CD4-positive, CD25-positive, alpha-beta regulatory T cell (primary cell): ENCODE measurements around the gene TOR1AIP2. TPM values are rescaled to one million over a fixed set of nuclear protein-coding genes. Genes with fewer than 3 reads are reported as not detected.
A peak's percentile ranks its signal among the peaks of the same experiment; 100 is the strongest.

Experiments
- ATAC-seq, 2 donors: fragments of 150-1000 bp; cut with Tn5 transposase; one replicate each; pipeline ENCODE4 v1.10.0; 2021; ENCODE audit warnings: low read depth in 2 of 2, moderate number of reproducible peaks in 2 of 2, moderate library complexity in 1 of 2
- DNase-seq, 3 donors: peaks; one replicate each; pipeline versions ENCODE4 v3.0.0 to v3.0.0-alpha.2; 2012 to 2022; ENCODE audit warnings: mixed read lengths in 1 of 3
- H3K27ac ChIP-seq: one replicate; pipeline ENCODE4 v1.7.0; 2013; ENCODE audit warnings: mild to moderate bottlenecking, low read length; ENCODE audit not compliant: insufficient read depth, poor library complexity, severe bottlenecking
- H3K27me3 ChIP-seq: one replicate; pipeline ENCODE4 v1.7.0; 2013; ENCODE audit warnings: low read length; ENCODE audit not compliant: control insufficient read depth, insufficient read depth
- H3K36me3 ChIP-seq: one replicate; pipeline ENCODE4 v1.7.0; 2013; ENCODE audit warnings: mild to moderate bottlenecking, low read length, moderate library complexity; ENCODE audit not compliant: control insufficient read depth, insufficient read depth
- H3K4me1 ChIP-seq: 2 replicates; pipeline ENCODE4 v1.7.0; 2013; ENCODE audit warnings: mild to moderate bottlenecking, low read length; ENCODE audit not compliant: insufficient read depth, control insufficient read depth, poor library complexity, severe bottlenecking
- H3K4me3 ChIP-seq: one replicate; pipeline ENCODE4 v1.7.0; 2013; ENCODE audit warnings: low read depth, mild to moderate bottlenecking, low read length, moderate library complexity
- H3K9me3 ChIP-seq, 2 experiments: 1 replicate in 1 of 2; 2 replicates in 1 of 2; pipeline ENCODE4 v1.7.0; 2013; ENCODE audit warnings: low read length in 2 of 2, mild to moderate bottlenecking in 1 of 2, moderate library complexity in 1 of 2; ENCODE audit not compliant: control insufficient read depth in 2 of 2
- H3K27ac Mint-ChIP-seq, 3 donors: one replicate each; pipeline ENCODE4 v1.8.0; 2020 to 2022; ENCODE audit warnings: mild to moderate bottlenecking in 3 of 3, mixed read lengths in 3 of 3, moderate library complexity in 2 of 3
- H3K27me3 Mint-ChIP-seq: one replicate; pipeline ENCODE4 v1.8.0; 2022; ENCODE audit warnings: mild to moderate bottlenecking, mixed read lengths
- H3K36me3 Mint-ChIP-seq: one replicate; pipeline ENCODE4 v1.8.0; 2020; ENCODE audit warnings: mixed read lengths
- H3K4me1 Mint-ChIP-seq, 4 donors: one replicate each; pipeline ENCODE4 v1.8.0; 2020 to 2022; ENCODE audit warnings: mixed read lengths in 4 of 4, mild to moderate bottlenecking in 1 of 4
- H3K4me3 Mint-ChIP-seq, 4 donors: one replicate each; pipeline ENCODE4 v1.8.0; 2020 to 2022; ENCODE audit warnings: mild to moderate bottlenecking in 4 of 4, mixed read lengths in 4 of 4, moderate library complexity in 3 of 4
- H3K9me3 Mint-ChIP-seq, 7 donors: one replicate each; pipeline ENCODE4 v1.8.0; 2020 to 2022; ENCODE audit warnings: mixed read lengths in 7 of 7, mild to moderate bottlenecking in 3 of 7, moderate library complexity in 2 of 7
- polyA plus RNA-seq, 4 donors: library from polyadenylated mRNA; unstranded; fragments of 300-500 nt; fragmentation: Illumina TruSeq; gene quantifications; one replicate each; pipeline ENCODE4 v1.2.3, GENCODE V29; 2021
- total RNA-seq: library from RNA; stranded (reverse); gene quantifications from one replicate; pipeline ENCODE4 v1.2.3, GENCODE V29; 2022

Gene TOR1AIP2
- total RNA-seq (81.0 TPM), polyA plus RNA-seq (10 to 100 TPM in 3 of 4 donors, 1 to 10 TPM in 1; 8.1 to 16.5 (median 12.2) TPM)

- peak within 1 kb of the TSS; percentile 95 to 99 (median 98) for H3K27ac Mint-ChIP-seq
Observed at GRCh38 chr1:179877586-179878265, at the start of gene TOR1AIP2. TSS of gene TOR1AIP2 (minus strand) at chr1:179877803. CDS start at chr1:179852665, 25,138 bp downstream.

GRCh38 chr1:179926850-179927205, 49.2 kb upstream of the TOR1AIP2 start:
- Histone ChIP-seq H3K4me3 (no peak overlapping the region), H3K9me3 (no peaks in the 10 kb centered on the region), H3K36me3 (peaks cover 6% of the 10 kb centered on the region), H3K4me1 (no peaks in the 10 kb centered on the region), H3K27me3 (no peaks in the 10 kb centered on the region), H3K27ac (no peak overlapping the region)
- no peak overlapping the region for H3K4me3 Mint-ChIP-seq
- peaks cover 0 to 1% (median 0%) of the 10 kb centered on the region in 7 donors for H3K9me3 Mint-ChIP-seq
- H3K36me3 Mint-ChIP-seq: peaks cover 8% of the 10 kb centered on the region
- no peak overlapping the region for H3K27ac Mint-ChIP-seq
- DNase-seq: no peak
- no peak for ATAC-seq
- peaks cover 0 to 5% (median 0%) of the 10 kb centered on the region in 4 donors for H3K4me1 Mint-ChIP-seq
- H3K27me3 Mint-ChIP-seq: no peaks in the 10 kb centered on the region

More at GRCh38 chr1:179877586-179878265, at the start of gene TOR1AIP2:
- DNase-seq (peak; percentile 80 to 90 (median 81)), ATAC-seq (peak; percentile 56 to 62)
- H3K4me1 Mint-ChIP-seq: peaks cover 26 to 67% (median 45%) of the 10 kb centered on the region in 4 donors
- no peaks in the 10 kb centered on the region for H3K27me3 ChIP-seq
- H3K27me3 Mint-ChIP-seq: no peaks in the 10 kb centered on the region
- H3K9me3 ChIP-seq: no peaks in the 10 kb centered on the region
- H3K36me3 ChIP-seq: peaks cover 13% of the 10 kb centered on the region
- peaks cover 6% of the 10 kb centered on the region for H3K36me3 Mint-ChIP-seq
- H3K4me3 Mint-ChIP-seq: peak within 1 kb of the TSS; percentile 92 to 99 (median 95)
- H3K4me1 ChIP-seq: peaks cover 31% of the 10 kb centered on the region
- peak within 1 kb of the TSS; percentile 98 for H3K4me3 ChIP-seq
- H3K9me3 Mint-ChIP-seq: no peaks in the 10 kb centered on the region
- H3K27ac ChIP-seq: peak within 1 kb of the TSS; percentile 68

DNA sequence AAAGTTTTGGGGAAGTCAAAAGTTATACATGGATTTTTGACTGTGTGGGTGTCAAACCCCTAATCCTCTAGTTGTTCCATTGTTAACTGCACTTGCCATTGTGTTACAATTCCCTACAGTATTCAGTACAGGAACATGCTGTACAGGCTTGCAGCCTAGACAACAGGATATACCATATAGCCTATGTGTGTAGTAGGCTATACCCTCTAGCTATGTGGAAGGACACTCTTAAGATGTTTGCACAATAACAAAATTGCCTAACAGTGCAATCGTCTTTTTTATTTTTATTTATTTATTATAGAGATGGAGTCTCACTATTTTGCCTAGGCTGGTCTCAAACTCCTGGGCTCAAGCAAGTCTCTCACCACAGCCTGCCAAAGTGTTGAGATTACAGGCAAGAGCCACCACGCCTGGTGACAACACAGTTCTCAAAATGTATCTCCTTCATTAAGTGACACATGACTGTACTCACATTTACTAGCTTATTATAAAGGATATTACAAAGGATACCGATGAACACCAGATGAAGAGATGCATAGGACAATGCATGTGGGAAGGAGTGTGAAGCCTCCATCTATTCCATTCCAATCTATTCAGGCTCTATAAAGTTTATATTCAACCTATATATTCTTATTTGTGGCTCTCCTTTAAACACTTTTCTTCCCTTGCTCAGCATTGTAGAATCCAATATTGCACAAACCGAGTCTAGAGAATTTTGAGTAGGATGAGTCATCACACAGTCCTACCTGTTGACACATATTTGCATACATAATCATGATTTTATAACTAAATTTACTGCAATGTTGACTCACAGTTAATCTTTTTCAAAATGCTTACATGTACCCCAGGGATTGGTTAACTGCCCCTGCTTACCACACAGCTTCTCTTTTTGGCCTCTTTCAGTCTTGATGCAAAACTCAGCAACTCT, 48.6 kb upstream of the TOR1AIP2 start:
- ATAC-seq (no peak), DNase-seq (no peak)
- H3K9me3 ChIP-seq: no peaks in the 10 kb centered on the region
- H3K4me3 ChIP-seq: no peak overlapping the region
- Mint-ChIP-seq H3K4me3 (no peak overlapping the region), H3K4me1 (peaks cover 0 to 5% (median 0%) of the 10 kb centered on the region in 4 donors), H3K27me3 (no peaks in the 10 kb centered on the region), H3K27ac (no peak overlapping the region), H3K9me3 (peaks cover 0 to 1% (median 0%) of the 10 kb centered on the region in 7 donors), H3K36me3 (peaks cover 14% of the 10 kb centered on the region)
- no peaks in the 10 kb centered on the region for H3K4me1 ChIP-seq
- H3K27ac ChIP-seq: no peak overlapping the region
- no peaks in the 10 kb centered on the region for H3K27me3 ChIP-seq
- peaks cover 12% of the 10 kb centered on the region for H3K36me3 ChIP-seq

GRCh38 chr1:179925302-179925701, 47.7 kb upstream of the TOR1AIP2 start:
- peaks cover 15% of the 10 kb centered on the region for H3K36me3 Mint-ChIP-seq
- Histone ChIP-seq H3K4me1 (no peaks in the 10 kb centered on the region), H3K36me3 (peaks cover 15% of the 10 kb centered on the region), H3K27me3 (no peaks in the 10 kb centered on the region), H3K27ac (no peak overlapping the region), H3K9me3 (no peaks in the 10 kb centered on the region), H3K4me3 (no peak overlapping the region)
- no peak for DNase-seq
- ATAC-seq: no peak
- H3K27me3 Mint-ChIP-seq: no peaks in the 10 kb centered on the region
- H3K9me3 Mint-ChIP-seq: peaks cover 0 to 1% (median 0%) of the 10 kb centered on the region in 7 donors
- no peak overlapping the region for H3K27ac Mint-ChIP-seq
- H3K4me1 Mint-ChIP-seq: peaks cover 0 to 5% (median 0%) of the 10 kb centered on the region in 4 donors
- H3K4me3 Mint-ChIP-seq: no peak overlapping the region

- no peak overlapping the region for H3K27ac Mint-ChIP-seq
- peaks cover 0 to 1% (median 0%) of the 10 kb centered on the region in 7 donors for H3K9me3 Mint-ChIP-seq
- Histone ChIP-seq H3K4me1 (no peaks in the 10 kb centered on the region), H3K27ac (no peak overlapping the region), H3K9me3 (no peaks in the 10 kb centered on the region), H3K27me3 (no peaks in the 10 kb centered on the region), H3K4me3 (no peak overlapping the region), H3K36me3 (peaks cover 25% of the 10 kb centered on the region)
- peaks cover 0 to 5% (median 0%) of the 10 kb centered on the region in 4 donors for H3K4me1 Mint-ChIP-seq
- DNase-seq (no peak), ATAC-seq (no peak)
- H3K27me3 Mint-ChIP-seq: no peaks in the 10 kb centered on the region
- no peak overlapping the region for H3K4me3 Mint-ChIP-seq
- H3K36me3 Mint-ChIP-seq: peaks cover 19% of the 10 kb centered on the region
Observed at GRCh38 chr1:179924268-179924667, 46.7 kb upstream of the TOR1AIP2 start.

- DNase-seq (no peak), ATAC-seq (no peak)
- Mint-ChIP-seq H3K27me3 (no peaks in the 10 kb centered on the region), H3K9me3 (peaks cover 0 to 1% (median 0%) of the 10 kb centered on the region in 7 donors), H3K4me3 (no peak overlapping the region), H3K4me1 (peaks cover 0 to 9% (median 6%) of the 10 kb centered on the region in 4 donors), H3K27ac (peak overlapping the region in 1 of 3 donors; percentile 7), H3K36me3 (peaks cover 28% of the 10 kb centered on the region)
- Histone ChIP-seq H3K36me3 (peaks cover 36% of the 10 kb centered on the region), H3K27me3 (no peaks in the 10 kb centered on the region), H3K4me3 (no peak overlapping the region), H3K27ac (no peak overlapping the region), H3K9me3 (no peaks in the 10 kb centered on the region), H3K4me1 (no peaks in the 10 kb centered on the region)
Observed at GRCh38 chr1:179923029-179923428, 45.4 kb upstream of the TOR1AIP2 start.

- Histone ChIP-seq H3K4me3 (no peak overlapping the region), H3K9me3 (no peaks in the 10 kb centered on the region), H3K27ac (no peak overlapping the region), H3K36me3 (peaks cover 44% of the 10 kb centered on the region), H3K4me1 (no peaks in the 10 kb centered on the region), H3K27me3 (no peaks in the 10 kb centered on the region)
- peak overlapping the region in 1 of 3 donors; percentile 61 for H3K27ac Mint-ChIP-seq
- H3K4me1 Mint-ChIP-seq: peaks cover 0 to 9% (median 6%) of the 10 kb centered on the region in 4 donors
- no peaks in the 10 kb centered on the region for H3K27me3 Mint-ChIP-seq
- no peak for DNase-seq
- peak overlapping the region in 1 of 4 donors; percentile 7 for H3K4me3 Mint-ChIP-seq
- peaks cover 30% of the 10 kb centered on the region for H3K36me3 Mint-ChIP-seq
- H3K9me3 Mint-ChIP-seq: peaks cover 0 to 1% (median 0%) of the 10 kb centered on the region in 7 donors
- no peak for ATAC-seq
Observed at GRCh38 chr1:179921981-179922872, 44.6 kb upstream of the TOR1AIP2 start.
